Measurements from ENCODE around the gene OR5H14.
A peak's percentile ranks its signal among the peaks of the same experiment; 100 is the strongest.

DNA sequence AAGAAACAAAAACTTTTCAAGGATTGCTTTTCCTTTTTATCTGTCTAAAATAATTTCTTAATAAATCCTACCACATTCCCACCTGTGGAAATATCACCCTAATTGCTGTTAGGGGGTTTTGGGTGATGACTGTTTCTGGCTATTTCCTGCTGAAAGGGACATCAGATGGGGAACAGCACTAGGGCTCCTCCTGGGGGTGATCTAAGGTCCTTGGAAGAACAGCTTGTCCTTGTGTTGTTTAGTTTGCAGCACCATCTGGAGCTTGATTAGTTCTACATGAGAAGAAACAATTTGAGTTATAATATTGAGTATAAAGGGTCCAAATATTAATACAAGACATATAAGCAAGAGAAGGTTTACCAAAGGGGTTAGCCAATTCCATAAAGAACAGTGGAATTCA, 37.9 kb downstream of the OR5H14 start:
- TF ChIP-seq CTCF (conservative IDR thresholded peaks at IDR 0.05) (peak; percentile 53), EZH2 (IDR thresholded peaks at IDR 0.05; ENCODE audit: low read depth) (no peak)
